T-helper 1 cell treated with Interleukin-12 subunit alpha and Interleukin-12 subunit beta and Interleukin-4 antibody, amounts not matched to agents 30 μg/mL and 1 μg/mL, for 36 hours (primary cell): ENCODE measurements around the gene MACO1.
"Not testable (repeated sequence)": the region's sequence is repeated elsewhere in the genome, so short reads cannot be mapped to it uniquely, and the experiment has no call there.

Experiments used
- H3K27ac Mint-ChIP-seq: one replicate; pipeline ENCODE4 v1.8.0; 2021; ENCODE audit warnings: mild to moderate bottlenecking, mixed read lengths
- H3K27me3 Mint-ChIP-seq: one replicate; pipeline ENCODE4 v1.8.0; 2021; ENCODE audit warnings: low read depth, mixed read lengths
- H3K36me3 Mint-ChIP-seq: one replicate; pipeline ENCODE4 v1.8.0; 2021; ENCODE audit warnings: low read depth, mixed read lengths
- H3K4me1 Mint-ChIP-seq: one replicate; pipeline ENCODE4 v1.8.0; 2021; ENCODE audit warnings: low read depth, mixed read lengths
- H3K4me3 Mint-ChIP-seq: one replicate; pipeline ENCODE4 v1.8.0; 2021; ENCODE audit warnings: mild to moderate bottlenecking, moderate library complexity, mixed read lengths
- H3K9me3 Mint-ChIP-seq: one replicate; pipeline ENCODE4 v1.8.0; 2021; ENCODE audit warnings: mixed read lengths

Gene MACO1

DNA sequence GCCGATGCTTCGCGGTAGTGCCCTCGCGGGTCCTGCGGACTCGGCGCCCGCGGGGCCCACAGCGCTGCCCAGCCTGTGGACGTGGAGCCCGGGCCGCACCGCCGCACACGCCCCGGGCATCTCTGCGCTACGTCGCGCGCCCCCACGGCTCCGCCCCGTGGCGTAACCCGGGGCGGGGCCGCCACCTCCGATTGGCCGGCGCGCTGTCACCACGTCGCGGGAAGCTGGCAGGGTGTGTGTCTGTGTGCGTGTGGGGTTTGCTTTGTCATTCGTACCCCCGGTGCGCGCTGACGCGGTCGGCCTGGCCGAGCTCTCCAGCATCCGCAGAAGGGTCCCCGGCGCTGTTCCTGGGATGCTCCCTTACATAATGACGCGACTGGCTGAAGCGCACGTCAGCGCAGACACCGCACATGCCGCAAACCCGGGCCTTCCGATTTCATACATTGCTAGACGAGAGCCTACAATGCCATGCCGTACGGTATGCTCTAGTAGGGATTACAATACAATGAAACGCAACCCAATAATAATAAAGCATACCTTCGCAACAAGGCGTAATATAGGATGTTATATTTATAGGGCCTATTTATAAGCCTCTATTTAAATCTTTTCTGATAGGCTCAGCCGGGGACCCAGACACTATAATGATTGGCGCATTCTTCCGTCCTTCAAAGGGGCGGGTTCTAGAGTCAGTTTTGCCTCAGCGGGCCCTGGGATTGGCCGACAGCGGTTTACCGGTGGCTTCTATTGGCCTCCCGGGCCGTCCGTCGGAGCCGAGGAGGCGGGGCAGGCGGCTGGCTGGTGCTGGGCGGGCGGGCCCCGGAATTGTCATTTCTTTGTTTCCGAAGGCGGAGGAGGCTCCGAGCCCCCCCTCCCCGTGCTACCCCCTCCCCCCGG lies at the start of gene MACO1:
Gene MACO1, plus strand, starts transcription at position 825 of the 894 bp plus-strand sequence. CDS start 202 bp downstream, outside the sequence.
- no peaks in the 10 kb centered on the region for H3K9me3 Mint-ChIP-seq
- H3K4me1 Mint-ChIP-seq = peaks cover 36% of the 10 kb centered on the region
- H3K27ac Mint-ChIP-seq = peak within 1 kb of the TSS; percentile 98
- H3K36me3 Mint-ChIP-seq = peaks cover 5% of the 10 kb centered on the region
- peaks cover 4% of the 10 kb centered on the region for H3K27me3 Mint-ChIP-seq
- peak within 1 kb of the TSS; percentile 94 for H3K4me3 Mint-ChIP-seq

DNA sequence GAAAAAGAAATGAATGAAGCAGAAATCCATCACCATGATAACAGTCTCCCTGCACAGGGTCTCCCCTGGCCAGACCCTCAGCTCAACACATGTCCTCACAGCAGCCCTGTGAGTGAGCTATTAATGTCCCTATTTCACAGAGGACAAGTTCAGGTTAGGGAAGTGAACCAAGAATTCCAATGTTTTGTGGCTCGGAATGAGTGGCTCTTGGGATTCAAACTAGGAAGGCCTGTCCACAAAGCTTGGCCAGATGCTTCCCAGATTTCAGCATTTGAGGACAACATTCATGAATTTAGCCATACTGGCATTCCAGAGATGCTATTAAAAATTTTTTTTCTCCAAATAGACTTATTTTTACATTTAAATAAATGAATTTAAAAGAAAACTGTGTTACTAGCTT lies 48.2 kb upstream of the MACO1 start:
- H3K9me3 Mint-ChIP-seq, H3K27ac Mint-ChIP-seq, H3K4me3 Mint-ChIP-seq, H3K4me1 Mint-ChIP-seq, H3K36me3 Mint-ChIP-seq: not testable (repeated sequence)
- peaks cover 11% of the 10 kb centered on the region for H3K27me3 Mint-ChIP-seq

- not testable (repeated sequence) for H3K9me3 Mint-ChIP-seq, H3K4me1 Mint-ChIP-seq, H3K27ac Mint-ChIP-seq, H3K36me3 Mint-ChIP-seq, H3K4me3 Mint-ChIP-seq
- peaks cover 11% of the 10 kb centered on the region for H3K27me3 Mint-ChIP-seq
These were observed 47.6 kb upstream of the MACO1 start for GRCh38 chr1:25383090-25383489.

DNA sequence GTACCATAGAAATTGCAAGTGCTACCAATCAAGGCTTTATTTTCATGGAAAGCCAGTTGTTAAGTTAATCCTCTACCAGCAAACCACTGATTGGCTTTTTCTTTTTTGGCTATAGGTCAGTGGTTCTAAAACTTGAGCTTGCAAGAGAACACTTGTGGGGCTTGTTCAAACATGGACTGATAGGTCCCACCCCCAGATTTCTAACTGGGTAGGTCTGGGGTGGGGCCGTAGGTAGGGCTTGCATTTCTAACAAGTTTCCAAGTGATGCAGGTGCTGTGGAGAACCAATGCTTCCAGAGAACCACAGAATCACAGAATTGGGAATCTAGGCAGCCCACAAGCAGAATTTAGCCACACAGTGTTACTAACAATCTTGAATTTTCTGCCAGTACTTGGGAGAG lies 46.8 kb upstream of the MACO1 start:
- H3K36me3 Mint-ChIP-seq, H3K4me1 Mint-ChIP-seq, H3K4me3 Mint-ChIP-seq, H3K9me3 Mint-ChIP-seq, H3K27ac Mint-ChIP-seq: not testable (repeated sequence)
- peaks cover 15% of the 10 kb centered on the region for H3K27me3 Mint-ChIP-seq

DNA sequence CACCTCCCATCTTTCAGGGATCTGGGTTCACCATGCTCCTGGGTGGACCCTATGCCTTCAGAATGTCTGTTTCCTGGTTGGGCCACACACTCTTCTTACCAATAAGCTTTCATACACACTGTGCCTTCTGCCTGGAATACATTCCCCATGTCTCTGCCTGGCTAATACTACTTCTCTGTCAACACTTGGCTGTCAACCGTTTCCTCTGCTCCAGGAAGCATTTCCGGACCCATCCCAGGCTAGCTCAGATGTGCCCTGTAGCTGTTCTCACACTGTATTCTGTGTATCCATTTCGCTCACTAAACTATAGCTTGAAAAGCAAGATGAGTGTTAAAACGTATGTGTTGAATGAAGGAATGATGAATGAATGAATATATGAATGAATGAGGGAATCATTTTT lies 43.6 kb upstream of the MACO1 start:
- not testable (repeated sequence) for H3K4me1 Mint-ChIP-seq, H3K4me3 Mint-ChIP-seq, H3K36me3 Mint-ChIP-seq, H3K27ac Mint-ChIP-seq, H3K9me3 Mint-ChIP-seq
- H3K27me3 Mint-ChIP-seq = peaks cover 21% of the 10 kb centered on the region

GRCh38 chr1:25388691-25389090 lies 42.0 kb upstream of the MACO1 start:
- not testable (repeated sequence) for H3K9me3 Mint-ChIP-seq, H3K4me1 Mint-ChIP-seq, H3K27ac Mint-ChIP-seq, H3K36me3 Mint-ChIP-seq, H3K4me3 Mint-ChIP-seq
- H3K27me3 Mint-ChIP-seq = peaks cover 15% of the 10 kb centered on the region

DNA sequence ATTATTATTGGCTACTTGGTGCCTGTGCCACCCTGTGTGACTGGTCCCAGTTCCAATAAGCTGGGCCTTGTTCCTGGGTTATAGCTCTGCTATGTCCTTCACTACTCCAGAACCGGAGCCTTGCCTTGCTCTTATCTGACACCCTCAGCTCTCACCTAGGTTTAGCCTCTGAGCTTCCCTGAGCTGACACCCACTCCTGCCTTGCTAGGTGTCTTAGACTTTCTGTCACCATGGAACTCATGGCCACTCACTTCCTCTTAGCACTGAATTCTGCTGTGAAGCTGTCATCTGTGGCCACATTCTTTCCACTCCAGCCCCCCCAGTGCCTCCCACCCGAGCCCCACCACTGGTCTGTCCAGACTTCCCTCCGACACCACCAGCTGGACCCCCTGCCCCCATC lies 41.0 kb upstream of the MACO1 start:
- not testable (repeated sequence) for H3K9me3 Mint-ChIP-seq, H3K36me3 Mint-ChIP-seq, H3K4me3 Mint-ChIP-seq, H3K27ac Mint-ChIP-seq, H3K4me1 Mint-ChIP-seq
- peaks cover 20% of the 10 kb centered on the region for H3K27me3 Mint-ChIP-seq

GRCh38 chr1:25392841-25393240 lies 37.9 kb upstream of the MACO1 start:
- Mint-ChIP-seq H3K4me1 (no peaks in the 10 kb centered on the region), H3K27me3 (peaks cover 19% of the 10 kb centered on the region), H3K36me3 (no peaks in the 10 kb centered on the region), H3K4me3 (no peak overlapping the region), H3K27ac (no peak overlapping the region), H3K9me3 (no peaks in the 10 kb centered on the region)

DNA sequence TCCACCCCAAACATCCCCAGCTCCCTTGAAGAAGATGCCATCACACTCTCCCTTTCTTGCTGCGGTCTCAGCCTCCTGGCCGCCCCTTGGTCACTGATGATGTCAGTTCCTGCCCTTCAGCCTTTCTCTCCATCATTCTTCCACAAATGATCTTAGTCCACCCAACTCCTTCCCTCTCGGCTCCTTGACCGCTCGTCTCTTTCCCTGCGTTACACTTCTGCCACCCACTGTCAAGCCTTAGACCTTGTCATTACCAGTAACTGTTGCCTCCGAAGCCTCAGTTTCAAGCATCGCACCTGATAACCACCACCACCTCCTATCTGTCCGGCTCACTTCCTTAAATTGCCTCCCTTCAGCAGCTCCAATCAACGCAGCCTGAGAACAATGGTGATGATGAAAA lies 33.1 kb upstream of the MACO1 start:
- H3K4me3 Mint-ChIP-seq, H3K9me3 Mint-ChIP-seq, H3K36me3 Mint-ChIP-seq, H3K27ac Mint-ChIP-seq, H3K4me1 Mint-ChIP-seq: not testable (repeated sequence)
- peaks cover 30% of the 10 kb centered on the region for H3K27me3 Mint-ChIP-seq

DNA sequence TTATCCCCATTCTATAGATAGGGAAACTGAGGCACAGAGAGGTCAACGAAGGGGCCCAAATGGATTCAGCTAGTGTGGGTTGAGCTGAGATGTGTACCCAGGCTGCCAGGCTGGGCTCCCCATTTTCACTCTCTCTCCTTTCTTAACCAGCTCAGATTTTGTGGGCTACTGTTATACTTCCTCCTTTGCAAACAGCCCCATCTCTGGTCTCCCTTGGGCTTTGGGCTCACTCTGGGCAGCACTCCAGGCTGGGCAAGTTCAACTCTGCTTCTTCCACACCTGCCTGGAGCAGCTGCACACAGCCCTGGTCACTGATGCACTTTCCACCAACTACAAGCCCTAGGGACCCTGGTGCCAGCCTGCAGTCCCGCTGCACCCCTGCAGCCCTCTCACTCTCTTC lies 32.6 kb upstream of the MACO1 start:
- not testable (repeated sequence) for H3K9me3 Mint-ChIP-seq, H3K36me3 Mint-ChIP-seq, H3K27ac Mint-ChIP-seq

GRCh38 chr1:25402947-25403803 lies 27.5 kb upstream of the MACO1 start:
- not testable (repeated sequence) for H3K9me3 Mint-ChIP-seq, H3K4me3 Mint-ChIP-seq, H3K36me3 Mint-ChIP-seq, H3K27ac Mint-ChIP-seq, H3K4me1 Mint-ChIP-seq
- H3K27me3 Mint-ChIP-seq = peaks cover 29% of the 10 kb centered on the region

More for the DNA sequence above, 32.6 kb upstream of the MACO1 start:
- not testable (repeated sequence) for H3K4me3 Mint-ChIP-seq, H3K4me1 Mint-ChIP-seq
- peaks cover 35% of the 10 kb centered on the region for H3K27me3 Mint-ChIP-seq

DNA sequence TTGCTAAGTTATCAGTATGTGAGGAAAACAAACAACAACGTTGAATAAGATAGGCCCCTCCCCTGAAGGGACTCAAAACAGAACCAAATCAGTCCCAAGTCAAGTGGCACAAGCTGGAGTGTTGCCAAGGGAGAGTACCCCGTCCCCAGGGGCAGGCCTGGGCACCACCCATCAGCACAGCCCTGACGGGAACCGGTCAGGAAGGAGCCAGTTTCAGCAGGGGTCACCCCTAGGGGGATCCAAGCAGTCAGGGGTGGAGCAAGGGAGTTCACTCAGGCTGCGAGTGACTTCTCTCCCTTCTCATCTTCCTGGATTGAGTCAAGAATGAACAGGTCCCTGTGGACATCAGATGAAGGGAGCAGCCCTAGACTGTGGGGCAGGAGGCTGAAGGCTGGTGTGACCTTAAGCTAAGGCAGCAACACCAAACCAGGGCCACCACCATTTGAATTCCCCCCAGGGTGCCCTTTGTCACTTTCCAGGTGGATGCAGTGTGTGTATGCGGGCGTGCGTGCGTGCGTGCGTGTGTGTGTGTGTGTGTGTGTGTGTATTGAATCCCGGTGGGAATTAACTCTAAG lies 24.9 kb upstream of the MACO1 start:
- not testable (repeated sequence) for H3K27ac Mint-ChIP-seq, H3K36me3 Mint-ChIP-seq, H3K4me1 Mint-ChIP-seq, H3K9me3 Mint-ChIP-seq, H3K4me3 Mint-ChIP-seq
- peaks cover 19% of the 10 kb centered on the region for H3K27me3 Mint-ChIP-seq

- not testable (repeated sequence) for H3K36me3 Mint-ChIP-seq, H3K27ac Mint-ChIP-seq, H3K4me3 Mint-ChIP-seq, H3K9me3 Mint-ChIP-seq, H3K27me3 Mint-ChIP-seq, H3K4me1 Mint-ChIP-seq
These were observed 20.9 kb upstream of the MACO1 start for GRCh38 chr1:25409641-25410427.

GRCh38 chr1:25412872-25413623 lies 17.6 kb upstream of the MACO1 start:
- not testable (repeated sequence) for H3K9me3 Mint-ChIP-seq, H3K4me3 Mint-ChIP-seq, H3K36me3 Mint-ChIP-seq, H3K27me3 Mint-ChIP-seq, H3K27ac Mint-ChIP-seq, H3K4me1 Mint-ChIP-seq
